ENCODE measurements around the gene SLC13A2.
"Not testable (repeated sequence)": the region's sequence is repeated elsewhere in the genome, so short reads cannot be mapped to it uniquely, and the experiment has no call there.

DNA sequence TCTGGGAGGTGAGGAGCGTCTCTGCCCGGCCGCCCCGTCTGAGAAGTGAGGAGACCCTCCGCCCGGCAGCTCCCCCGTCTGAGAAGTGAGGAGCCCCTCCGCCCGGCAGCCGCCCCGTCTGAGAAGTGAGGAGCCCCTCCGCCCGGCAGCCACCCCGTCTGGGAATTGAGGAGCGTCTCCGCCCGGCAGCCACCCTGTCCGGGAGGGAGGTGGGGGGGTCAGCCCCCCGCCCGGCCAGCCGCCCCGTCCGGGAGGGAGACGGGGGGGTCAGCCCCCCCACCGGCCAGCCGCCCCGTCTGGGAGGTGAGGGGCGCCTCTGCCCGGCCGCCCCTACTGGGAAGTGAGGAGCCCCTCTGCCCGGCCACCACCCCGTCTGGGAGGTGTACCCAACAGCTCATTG, 14.6 kb upstream of the SLC13A2 start:
- TF ChIP-seq CEBPB (IDR thresholded peaks at IDR 0.05; ENCODE audit: low read depth, low read length); POLR2A (IDR thresholded peaks at IDR 0.05; ENCODE audit: low read depth, low read length); SMC3 (IDR thresholded peaks at IDR 0.05; ENCODE audit: low read depth, low read length); MAFK (IDR thresholded peaks at IDR 0.05; ENCODE audit: low read depth, low read length); MAZ (IDR thresholded peaks at IDR 0.05; ENCODE audit: borderline replicate concordance, low read depth, low read length); RCOR1 (IDR thresholded peaks at IDR 0.05; ENCODE audit: insufficient replicate concordance, low read length): not testable (repeated sequence)
- TF ChIP-seq, protein P1, sequence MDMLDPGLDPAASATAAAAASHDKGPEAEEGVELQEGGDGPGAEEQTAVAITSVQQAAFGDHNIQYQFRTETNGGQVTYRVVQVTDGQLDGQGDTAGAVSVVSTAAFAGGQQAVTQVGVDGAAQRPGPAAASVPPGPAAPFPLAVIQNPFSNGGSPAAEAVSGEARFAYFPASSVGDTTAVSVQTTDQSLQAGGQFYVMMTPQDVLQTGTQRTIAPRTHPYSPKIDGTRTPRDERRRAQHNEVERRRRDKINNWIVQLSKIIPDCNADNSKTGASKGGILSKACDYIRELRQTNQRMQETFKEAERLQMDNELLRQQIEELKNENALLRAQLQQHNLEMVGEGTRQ (IDR thresholded peaks at IDR 0.05; ENCODE audit: low read depth, low read length): not testable (repeated sequence)
- TF ChIP-seq, protein P2, sequence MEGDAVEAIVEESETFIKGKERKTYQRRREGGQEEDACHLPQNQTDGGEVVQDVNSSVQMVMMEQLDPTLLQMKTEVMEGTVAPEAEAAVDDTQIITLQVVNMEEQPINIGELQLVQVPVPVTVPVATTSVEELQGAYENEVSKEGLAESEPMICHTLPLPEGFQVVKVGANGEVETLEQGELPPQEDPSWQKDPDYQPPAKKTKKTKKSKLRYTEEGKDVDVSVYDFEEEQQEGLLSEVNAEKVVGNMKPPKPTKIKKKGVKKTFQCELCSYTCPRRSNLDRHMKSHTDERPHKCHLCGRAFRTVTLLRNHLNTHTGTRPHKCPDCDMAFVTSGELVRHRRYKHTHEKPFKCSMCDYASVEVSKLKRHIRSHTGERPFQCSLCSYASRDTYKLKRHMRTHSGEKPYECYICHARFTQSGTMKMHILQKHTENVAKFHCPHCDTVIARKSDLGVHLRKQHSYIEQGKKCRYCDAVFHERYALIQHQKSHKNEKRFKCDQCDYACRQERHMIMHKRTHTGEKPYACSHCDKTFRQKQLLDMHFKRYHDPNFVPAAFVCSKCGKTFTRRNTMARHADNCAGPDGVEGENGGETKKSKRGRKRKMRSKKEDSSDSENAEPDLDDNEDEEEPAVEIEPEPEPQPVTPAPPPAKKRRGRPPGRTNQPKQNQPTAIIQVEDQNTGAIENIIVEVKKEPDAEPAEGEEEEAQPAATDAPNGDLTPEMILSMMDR (conservative IDR thresholded peaks at IDR 0.05; ENCODE audit: low read depth, low read length): not testable (repeated sequence)
